Stimulated activated CD4-positive, alpha-beta T cell treated with anti-CD3 and anti-CD28 coated beads, TNF-alpha, amount 100 ng/mL, for 4 hours (primary cell): ENCODE results near the gene TBC1D16.

Source experiments
- DNase-seq, 3 experiments: peaks; one replicate each; pipeline ENCODE4 v3.0.0-alpha.2; 2020; ENCODE audit warnings: low read depth in 3 of 3

The TBC1D16 gene

GRCh38 chr17:79928502-79929256, 107.0 kb downstream of the TBC1D16 start:
- no peak for DNase-seq

- DNase-seq, result no peak
Measured at GRCh38 chr17:79927688-79928501, 107.8 kb downstream of the TBC1D16 start.

GRCh38 chr17:79927136-79927661, 108.5 kb downstream of the TBC1D16 start:
- no peak for DNase-seq

GRCh38 chr17:79926605-79927135, 109.0 kb downstream of the TBC1D16 start:
- DNase-seq, result no peak

- DNase-seq, result no peak
Measured at GRCh38 chr17:79926142-79926604, 109.5 kb downstream of the TBC1D16 start.

DNA sequence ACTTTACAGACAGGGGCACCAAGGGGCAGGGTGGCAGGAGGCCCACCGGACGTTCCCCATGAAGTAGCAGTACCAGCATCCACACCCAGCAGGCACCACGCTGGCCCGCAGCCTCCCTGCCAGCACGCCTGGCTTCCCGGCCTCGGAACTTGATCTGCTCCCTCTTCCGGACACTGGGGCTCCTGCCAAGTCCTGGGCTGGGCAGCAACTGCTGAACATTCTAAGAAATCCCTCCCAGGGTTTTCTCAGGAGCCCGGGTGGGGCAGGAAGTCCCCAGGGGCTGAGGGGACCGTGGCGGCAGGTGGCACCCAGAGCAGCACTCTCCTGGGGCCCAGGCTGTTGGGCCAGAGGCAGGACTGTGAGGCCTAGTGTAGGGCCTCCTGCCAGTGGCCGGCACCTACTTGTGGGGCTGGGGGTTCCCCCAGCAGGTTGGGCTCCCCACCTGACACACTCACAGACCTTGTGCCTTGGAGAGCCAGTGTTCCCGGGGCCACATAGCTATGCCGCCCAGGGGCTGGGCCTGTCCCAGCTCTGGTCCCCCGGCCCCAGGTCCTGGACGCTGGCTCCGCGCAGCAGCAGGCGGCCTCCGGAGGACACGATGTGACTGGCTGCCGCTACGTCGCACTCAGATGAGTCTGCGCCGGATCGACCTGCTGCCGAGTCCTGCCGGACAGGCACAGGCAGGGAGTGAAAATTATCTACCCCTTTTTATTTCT, 110.3 kb downstream of the TBC1D16 start:
- no peak for DNase-seq

- no peak for DNase-seq
Measured at GRCh38 chr17:79924639-79924976, 111.1 kb downstream of the TBC1D16 start.

DNA sequence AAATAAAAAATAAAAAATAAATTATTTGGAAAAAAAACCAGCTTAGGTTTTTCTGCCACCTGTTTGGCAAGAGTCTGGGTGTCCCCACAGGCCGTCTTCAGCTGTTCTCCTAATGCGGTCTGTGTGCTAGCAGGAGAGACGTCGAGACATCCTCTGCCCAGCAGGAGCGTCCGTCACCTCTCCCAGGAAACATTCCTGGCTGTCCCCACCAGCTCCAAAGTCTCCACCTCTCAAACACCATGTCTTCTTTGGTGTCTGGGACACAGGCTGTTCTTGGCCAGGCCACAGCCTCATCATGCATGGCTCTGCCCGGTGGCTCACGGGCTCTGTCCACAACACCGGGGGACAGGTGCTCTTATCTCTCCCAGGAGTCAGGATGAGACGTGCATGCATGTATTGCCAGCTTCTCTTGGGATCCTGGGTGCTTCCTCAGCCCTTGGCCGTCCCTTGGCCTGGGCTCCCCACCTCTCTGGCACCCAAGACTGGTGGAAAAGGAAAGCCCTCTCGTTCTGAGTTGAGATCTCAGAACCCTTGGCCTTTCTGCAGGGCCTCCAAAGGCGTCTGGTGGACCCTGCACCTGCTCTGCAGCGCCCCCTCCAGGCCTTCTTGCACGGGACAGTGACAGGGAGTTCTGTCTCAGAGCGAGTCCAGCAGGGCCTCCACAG, 111.6 kb downstream of the TBC1D16 start:
- DNase-seq, result no peak

DNA sequence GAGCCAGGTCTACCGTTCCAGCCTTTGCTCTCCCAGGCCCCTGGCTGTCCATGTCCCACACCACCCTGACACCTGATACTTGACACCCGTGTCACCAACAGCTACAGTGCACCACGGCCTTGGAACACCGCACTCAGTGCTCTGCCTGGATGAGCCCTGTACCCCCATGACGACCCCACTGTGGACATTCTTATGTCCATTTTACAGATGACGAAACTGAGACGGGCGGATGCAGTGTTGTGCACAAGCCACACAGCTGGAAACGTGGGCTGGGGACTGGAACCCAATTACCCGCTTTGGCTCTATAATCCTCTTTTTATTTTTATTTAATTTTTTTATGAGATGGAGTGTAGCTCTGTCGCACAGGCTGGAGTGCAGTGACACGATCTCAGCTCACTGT, 112.9 kb downstream of the TBC1D16 start:
- no peak for DNase-seq

DNA sequence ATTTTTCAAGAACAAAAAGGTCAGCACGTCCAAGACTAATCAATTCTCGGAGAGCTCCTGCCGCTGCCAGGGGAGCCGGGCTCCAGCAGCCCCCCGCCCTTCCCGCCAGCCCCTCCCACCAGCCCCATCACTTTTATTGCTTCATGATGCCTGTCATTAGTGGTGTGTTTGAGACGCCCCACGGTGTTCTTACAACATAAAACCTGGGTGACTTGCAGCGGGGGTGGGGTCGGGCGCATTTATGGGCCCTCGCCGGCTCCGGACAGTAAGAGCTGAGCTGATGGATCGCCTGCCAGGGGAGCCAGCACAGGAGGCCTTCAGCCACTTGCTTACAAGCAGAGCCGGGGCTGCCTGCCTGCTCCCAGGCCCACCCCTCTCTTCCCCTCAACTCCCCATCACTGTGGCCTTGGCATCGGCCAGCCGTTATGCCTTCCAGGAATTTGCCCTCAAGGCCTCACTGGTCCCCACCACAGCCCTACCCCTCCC, 113.5 kb downstream of the TBC1D16 start:
- no peak for DNase-seq

DNA sequence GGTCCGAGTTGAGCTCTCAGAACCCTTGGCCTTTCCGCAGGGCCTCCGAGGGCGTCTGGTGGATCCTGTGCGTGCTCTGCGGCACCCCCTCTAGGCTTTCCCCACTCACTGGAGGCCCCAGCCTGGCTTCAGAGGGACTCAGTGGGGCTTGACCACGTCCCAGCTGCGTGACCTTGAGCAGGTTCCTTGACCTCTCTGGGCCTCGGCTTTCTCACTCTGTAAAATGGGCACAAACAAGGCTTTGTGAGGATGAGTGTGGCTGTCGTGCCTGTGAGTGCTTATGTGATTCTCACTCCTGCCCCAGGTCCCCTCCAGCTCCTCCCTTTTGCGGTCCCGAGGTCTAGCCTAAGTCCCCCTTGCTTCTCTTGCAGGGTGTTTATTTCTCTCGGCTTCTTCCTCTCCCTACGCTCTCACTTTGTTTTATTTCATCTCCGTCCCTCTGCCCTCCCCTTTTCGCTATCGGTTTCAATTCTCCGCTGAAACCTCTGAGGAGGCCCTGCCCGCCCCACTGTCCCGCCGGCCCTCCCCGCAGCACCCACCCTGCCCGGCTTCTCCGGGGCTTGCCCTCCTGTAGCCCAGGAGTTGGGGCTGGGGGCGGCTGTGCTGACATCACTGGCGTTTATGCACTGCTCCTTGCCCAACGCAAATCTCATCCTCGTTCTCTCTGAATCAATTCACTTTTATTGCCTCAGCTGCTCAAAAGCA, 114.1 kb downstream of the TBC1D16 start:
- no peak for DNase-seq

- no peak for DNase-seq
Measured at GRCh38 chr17:79920751-79921410, 114.8 kb downstream of the TBC1D16 start.

DNA sequence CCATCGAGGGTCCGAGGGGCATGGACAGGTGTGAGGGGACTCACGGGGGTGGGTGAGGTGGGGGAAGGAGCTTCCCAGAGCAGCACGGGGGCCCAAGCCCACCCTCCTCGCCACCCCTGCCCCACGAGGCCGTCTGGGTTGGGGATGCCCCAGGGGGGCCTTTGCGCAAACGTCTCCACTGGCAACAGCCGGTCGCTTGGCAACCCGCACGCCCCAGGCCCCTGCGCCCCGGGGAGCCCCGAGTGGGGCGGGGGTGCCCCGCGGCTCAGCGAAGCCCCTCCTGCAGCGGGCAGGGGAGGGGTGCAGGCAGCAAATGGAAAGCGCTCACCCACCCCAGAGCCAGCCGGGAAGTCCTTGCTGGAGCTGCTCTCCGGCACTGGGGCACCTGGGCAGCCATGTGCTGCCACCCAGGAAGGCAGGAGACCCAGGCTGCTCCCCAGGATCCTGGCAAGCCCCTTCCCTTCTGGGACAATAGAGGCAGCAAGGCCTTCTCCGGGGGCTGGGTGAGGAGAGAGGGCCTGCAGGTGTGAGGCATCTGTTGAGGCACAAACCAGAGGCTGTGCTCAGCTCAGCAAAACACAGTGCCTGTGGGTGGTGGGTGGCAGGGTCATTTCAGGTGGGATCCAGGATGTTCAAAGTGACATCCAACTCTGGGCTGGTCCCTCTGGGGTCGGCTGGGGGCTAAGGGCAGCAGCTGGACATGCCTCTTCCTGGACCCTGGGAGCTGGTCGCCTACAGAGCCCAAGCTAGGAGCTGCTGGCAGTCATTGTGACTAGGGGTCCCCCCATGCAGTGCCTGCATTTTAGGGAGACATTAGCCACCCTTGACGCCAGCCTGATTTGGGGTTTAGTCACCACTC, 115.6 kb downstream of the TBC1D16 start:
- no peak for DNase-seq

DNA sequence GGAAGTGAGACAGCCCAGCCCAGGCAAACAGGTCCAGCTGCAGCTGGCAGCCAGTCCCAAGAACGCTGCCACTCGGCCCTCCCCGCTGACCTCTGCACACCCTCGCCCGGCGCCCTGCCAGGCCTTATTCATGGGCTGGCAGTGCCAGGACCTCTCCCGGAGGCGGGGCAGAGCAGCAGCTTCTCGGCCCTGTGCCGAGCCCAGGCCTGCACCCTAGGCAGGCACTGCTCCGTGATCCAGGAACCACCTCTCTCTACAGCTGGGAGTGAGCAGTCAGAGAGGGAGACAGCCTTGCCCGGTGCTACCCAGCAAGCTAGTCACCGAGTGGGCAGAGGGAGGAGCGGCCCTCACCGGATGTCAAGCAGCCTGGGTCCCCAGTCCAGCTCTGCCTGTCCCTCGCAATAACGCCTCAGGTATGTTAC, 116.5 kb downstream of the TBC1D16 start:
- no peak for DNase-seq

DNA sequence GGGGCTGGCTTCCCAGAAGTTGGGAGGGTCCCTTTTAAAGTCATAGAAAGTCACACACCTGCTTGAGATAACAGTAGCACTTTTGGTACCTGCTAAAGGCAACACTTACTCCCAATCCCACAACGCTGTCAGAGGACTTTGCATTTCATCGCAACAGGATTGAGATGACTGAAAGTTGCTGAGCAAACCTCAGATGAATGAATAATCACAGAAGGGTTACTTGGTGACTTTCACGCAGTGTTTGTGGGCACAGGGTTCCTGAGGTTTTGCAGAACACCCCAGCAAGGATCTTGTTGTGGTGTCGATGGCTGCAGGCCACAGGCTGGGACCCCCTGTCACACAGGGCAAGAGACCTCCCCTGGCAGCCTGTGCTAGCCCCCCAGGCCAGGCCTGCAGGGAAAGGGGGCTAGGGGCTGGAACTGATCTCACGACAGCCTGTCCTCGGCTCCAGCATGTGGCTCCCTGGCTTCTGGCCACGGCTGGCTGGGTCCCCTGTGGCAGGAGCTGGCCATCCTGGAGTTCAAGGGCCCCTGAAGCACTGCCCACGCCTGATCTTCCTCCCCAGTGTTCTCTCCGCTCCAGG, 117.0 kb downstream of the TBC1D16 start:
- DNase-seq, result no peak

DNA sequence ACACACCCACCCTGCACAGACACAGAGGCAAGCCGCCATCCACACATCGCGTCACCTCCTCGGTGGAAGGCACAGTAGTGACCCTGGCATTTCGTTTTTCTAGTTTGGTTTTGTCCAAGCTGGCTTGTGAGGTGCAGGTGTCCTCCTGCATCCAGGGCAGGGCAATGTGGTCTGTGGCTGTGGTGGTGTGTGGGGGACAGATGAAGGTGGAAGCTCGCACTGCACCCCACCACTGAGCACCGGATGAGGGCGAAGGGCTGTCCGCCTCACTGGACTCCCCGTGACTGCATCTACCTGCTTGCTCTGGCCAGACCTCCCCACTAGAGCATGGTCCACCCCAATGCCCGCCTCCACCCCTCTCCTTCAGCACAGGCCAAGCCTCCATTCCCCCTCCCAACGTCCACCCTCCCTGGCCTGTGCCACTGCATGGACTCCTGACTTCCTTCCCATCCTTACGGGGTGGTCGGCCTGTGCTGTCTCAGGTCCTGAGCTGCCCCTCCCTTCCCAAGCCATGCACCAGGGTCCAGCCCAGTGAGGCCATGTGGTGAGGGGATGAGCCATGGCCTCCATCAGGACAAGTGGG, 117.7 kb downstream of the TBC1D16 start:
- DNase-seq, result no peak

DNA sequence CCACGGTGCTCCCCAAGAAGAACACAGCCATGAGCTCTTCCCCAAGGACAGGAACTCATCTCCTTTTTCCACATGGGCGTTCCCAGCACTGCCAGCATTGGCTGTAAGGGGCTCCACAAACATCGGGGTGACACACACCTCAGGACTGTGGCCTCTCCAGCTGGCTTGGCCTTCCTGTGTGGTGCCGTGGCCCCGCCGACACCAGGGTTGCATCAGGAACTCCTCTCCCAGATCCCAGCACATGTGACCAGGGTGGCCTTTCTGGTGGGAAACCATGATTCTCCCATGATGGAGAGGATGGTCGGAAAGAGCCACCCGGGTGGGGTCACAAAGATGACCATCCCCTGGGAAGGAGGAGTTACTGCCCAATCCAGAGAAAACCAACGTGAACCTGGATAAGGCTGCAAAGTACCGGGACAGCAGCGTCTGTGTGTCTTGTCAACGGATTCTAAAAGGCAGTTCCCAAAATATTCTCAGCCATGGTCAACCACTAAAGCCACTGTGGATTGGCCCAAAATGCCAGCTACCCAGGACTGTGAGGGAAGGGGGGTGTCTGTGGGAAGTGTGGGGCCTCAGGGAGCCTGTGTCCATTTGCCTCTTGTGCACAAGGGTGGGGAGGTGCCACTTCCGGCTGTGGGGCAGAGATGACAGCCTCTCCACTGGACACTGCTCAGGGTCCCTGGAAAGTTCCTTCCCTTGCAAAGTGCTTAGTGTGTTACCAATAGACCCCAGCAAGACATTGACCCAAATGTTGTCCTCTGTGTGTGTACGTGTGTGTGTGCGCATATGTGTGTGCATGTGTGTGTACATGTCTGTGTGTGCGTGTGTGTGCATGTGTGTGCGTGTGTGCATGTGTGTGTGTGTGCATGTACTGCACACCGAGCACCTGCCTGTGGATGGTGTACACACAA, 118.4 kb downstream of the TBC1D16 start:
- no peak for DNase-seq
